ENCODE measurements around the gene CLMN. TPM values are rescaled to one million over a fixed set of nuclear protein-coding genes. Genes with fewer than 3 reads are reported as not detected.

CLMN gene
- total and polyA plus RNA-seq, 2 of the 13 experiments (the other 11 are each of a cell fraction or from before 2014, with no cell fraction given): 15.1 to 16.7 TPM

DNA sequence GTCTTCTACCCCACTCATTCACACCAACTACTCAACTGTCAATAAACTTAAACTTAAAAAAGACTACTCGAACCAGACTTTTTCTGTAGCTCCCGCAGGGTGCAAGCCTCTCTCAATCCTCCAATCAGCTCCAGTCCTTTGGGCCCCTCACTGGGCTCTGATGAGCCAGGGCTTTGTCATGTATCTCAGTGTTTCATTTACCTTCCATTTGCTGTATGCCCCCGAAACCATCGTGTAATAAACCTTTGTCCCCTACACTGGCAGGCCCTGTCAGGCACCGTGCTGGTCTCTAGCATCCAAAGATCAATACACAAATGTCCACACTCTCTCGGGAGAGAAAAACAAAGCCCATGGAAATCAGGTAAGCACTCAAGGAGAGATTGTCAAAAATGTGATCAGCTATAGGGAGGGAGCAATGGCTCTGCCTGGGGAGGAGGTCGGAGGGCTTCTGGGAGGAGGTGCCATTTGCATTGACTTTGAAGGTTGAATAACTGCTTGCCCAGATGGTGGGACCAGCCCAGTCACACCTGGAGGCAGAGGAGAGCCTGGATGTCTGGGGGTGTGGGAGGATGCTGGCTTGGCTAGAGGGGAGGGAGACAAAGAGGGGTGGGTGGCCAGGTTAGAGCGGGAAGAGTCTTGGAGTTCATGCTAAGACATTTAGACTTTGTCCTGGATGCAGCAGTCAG lies 120.3 kb downstream of the CLMN start:
- intact Hi-C loops (cut with micrococcal nuclease; ENCODE audit: unreplicated experiment): no loop called here

More for the DNA sequence above, 120.3 kb downstream of the CLMN start:
- ChIA-PET POLR2A (no interaction called here), CTCF (ENCODE audit: low intra/inter-chr PET ratio, low total read pairs) (no interaction called here)
- no peaks in the 10 kb centered on the region for H3K9me3 ChIP-seq (ENCODE audit: low read length)
- H3K36me3 ChIP-seq (replicated peaks in 1 of 2; ENCODE audit: control insufficient read depth in 1 of 2, insufficient read depth in 2 of 2, low read length in 2 of 2): peaks cover 1 to 23% of the 10 kb centered on the region in 2 experiments; a peak in 3 of 5 replicates
- BruUV-seq (replicated peaks): no TSS peak
- no peak overlapping the region for H3K9ac ChIP-seq (ENCODE audit: insufficient read depth, low read depth, low read length)
- H3K79me2 ChIP-seq (ENCODE audit: insufficient read depth, low read length): no peaks in the 10 kb centered on the region
- WGBS (ENCODE audit: low lambda C conversion rate): 82% methylated on average over 8 of the region's 8 CpGs
- no peaks in the 10 kb centered on the region for H4K20me1 ChIP-seq (ENCODE audit: insufficient read depth, low read length)
- in situ Hi-C loops (cut with HindIII; ENCODE audit: extremely low pct_ligation_motif_present, low pct_unique_long_range_greater_than_20kb): no loop called here
- H3K4me3 ChIP-seq (replicated peaks in 1 of 3; ENCODE audit: insufficient read depth in 1 of 3, low read depth in 2 of 3, low read length in 3 of 3): no peak overlapping the region
- no peaks in the 10 kb centered on the region for H3K4me1 ChIP-seq (ENCODE audit: insufficient read depth, low read length)
- TF ChIP-seq XRCC5 (optimal IDR thresholded peaks at IDR 0.05; ENCODE audit: low read length) (no peak), TBX2 (CRISPR knock-in tag; IDR thresholded peaks at IDR 0.05; ENCODE audit: borderline replicate concordance) (no peak), SRSF1 (optimal IDR thresholded peaks at IDR 0.05; ENCODE audit: low read depth, low read length) (no peak), GZF1 (CRISPR knock-in tag; IDR thresholded peaks at IDR 0.05) (no peak), ZEB1 (IDR thresholded peaks at IDR 0.05; ENCODE audit: insufficient replicate concordance, low read depth) (no peak), DNMT3B (CRISPR knock-in tag; conservative IDR thresholded peaks at IDR 0.05) (no peak), ASH2L (IDR thresholded peaks at IDR 0.05; ENCODE audit: insufficient read length, low read depth, low read length) (no peak), HDAC6 (IDR thresholded peaks at IDR 0.05; ENCODE audit: low read depth, low read length) (no peak), AGO2 (optimal IDR thresholded peaks at IDR 0.05; ENCODE audit: low read depth, low read length) (no peak), SAP130 (CRISPR knock-in tag; IDR thresholded peaks at IDR 0.05; ENCODE audit: low read depth) (no peak), SP4 (CRISPR knock-in tag; IDR thresholded peaks at IDR 0.05) (no peak), HES4 (CRISPR knock-in tag; IDR thresholded peaks at IDR 0.05; ENCODE audit: borderline replicate concordance) (no peak), ZMYM2 (CRISPR knock-in tag; IDR thresholded peaks at IDR 0.05) (no peak)
- TF ChIP-seq, protein P1, sequence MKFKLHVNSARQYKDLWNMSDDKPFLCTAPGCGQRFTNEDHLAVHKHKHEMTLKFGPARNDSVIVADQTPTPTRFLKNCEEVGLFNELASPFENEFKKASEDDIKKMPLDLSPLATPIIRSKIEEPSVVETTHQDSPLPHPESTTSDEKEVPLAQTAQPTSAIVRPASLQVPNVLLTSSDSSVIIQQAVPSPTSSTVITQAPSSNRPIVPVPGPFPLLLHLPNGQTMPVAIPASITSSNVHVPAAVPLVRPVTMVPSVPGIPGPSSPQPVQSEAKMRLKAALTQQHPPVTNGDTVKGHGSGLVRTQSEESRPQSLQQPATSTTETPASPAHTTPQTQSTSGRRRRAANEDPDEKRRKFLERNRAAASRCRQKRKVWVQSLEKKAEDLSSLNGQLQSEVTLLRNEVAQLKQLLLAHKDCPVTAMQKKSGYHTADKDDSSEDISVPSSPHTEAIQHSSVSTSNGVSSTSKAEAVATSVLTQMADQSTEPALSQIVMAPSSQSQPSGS (CRISPR knock-in tag; IDR thresholded peaks at IDR 0.05): no peak
- TF ChIP-seq, protein P2, sequence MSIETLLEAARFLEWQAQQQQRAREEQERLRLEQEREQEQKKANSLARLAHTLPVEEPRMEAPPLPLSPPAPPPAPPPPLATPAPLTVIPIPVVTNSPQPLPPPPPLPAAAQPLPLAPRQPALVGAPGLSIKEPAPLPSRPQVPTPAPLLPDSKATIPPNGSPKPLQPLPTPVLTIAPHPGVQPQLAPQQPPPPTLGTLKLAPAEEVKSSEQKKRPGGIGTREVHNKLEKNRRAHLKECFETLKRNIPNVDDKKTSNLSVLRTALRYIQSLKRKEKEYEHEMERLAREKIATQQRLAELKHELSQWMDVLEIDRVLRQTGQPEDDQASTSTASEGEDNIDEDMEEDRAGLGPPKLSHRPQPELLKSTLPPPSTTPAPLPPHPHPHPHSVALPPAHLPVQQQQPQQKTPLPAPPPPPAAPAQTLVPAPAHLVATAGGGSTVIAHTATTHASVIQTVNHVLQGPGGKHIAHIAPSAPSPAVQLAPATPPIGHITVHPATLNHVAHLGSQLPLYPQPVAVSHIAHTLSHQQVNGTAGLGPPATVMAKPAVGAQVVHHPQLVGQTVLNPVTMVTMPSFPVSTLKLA (IDR thresholded peaks at IDR 0.05): no peak
- TF ChIP-seq, protein P3, sequence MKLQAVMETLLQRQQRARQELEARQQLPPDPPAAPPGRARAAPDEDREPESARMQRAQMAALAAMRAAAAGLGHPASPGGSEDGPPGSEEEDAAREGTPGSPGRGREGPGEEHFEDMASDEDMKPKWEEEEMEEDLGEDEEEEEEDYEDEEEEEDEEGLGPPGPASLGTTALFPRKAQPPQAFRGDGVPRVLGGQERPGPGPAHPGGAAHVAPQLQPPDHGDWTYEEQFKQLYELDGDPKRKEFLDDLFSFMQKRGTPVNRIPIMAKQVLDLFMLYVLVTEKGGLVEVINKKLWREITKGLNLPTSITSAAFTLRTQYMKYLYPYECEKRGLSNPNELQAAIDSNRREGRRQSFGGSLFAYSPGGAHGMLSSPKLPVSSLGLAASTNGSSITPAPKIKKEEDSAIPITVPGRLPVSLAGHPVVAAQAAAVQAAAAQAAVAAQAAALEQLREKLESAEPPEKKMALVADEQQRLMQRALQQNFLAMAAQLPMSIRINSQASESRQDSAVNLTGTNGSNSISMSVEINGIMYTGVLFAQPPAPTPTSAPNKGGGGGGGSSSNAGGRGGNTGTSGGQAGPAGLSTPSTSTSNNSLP (IDR thresholded peaks at IDR 0.05; ENCODE audit: low read depth, low read length): no peak
- TF ChIP-seq, protein P4, sequence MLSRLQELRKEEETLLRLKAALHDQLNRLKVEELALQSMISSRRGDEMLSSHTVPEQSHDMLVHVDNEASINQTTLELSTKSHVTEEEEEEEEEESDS (CRISPR knock-in tag; IDR thresholded peaks at IDR 0.05; ENCODE audit: borderline replicate concordance): no peak
- no peak for ATAC-seq
- FAIRE-seq: no peak
- DNase-seq (ENCODE audit: low spot score): no peak
- no peak overlapping the region for H3K27ac ChIP-seq (ENCODE audit: extremely low read length, insufficient read depth, low read length)
- H3K4me2 ChIP-seq (ENCODE audit: low read depth, low read length): no peak overlapping the region
- no peaks in the 10 kb centered on the region for H3K27me3 ChIP-seq (ENCODE audit: control insufficient read depth in 1 of 2, insufficient read depth in 2 of 2, low read length in 2 of 2)
- H2AFZ ChIP-seq (ENCODE audit: low read length): no peak overlapping the region

Data from HepG2 (cell line).